ENCODE data around the gene HNRNPA0.

DNA sequence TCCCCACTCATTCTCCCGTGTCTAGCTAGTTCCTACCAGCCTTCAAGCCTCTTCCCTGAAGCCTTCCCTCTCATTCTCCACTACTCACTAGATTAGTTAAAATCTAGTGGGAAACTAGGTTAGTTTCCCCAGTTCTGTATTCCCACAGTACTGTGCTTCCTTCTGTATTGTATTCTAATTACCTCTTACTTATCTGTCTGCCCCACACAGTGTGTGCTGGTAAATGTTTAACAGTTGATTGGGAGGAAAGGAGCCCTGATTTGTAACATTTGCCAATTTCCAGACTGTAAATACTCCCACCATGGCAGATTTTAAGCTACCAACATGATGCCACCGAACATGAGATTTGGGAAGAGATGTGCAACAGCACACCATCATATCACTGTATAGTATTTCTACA, 26.5 kb downstream of the HNRNPA0 start:
- TF ChIP-seq CTCF (IDR thresholded peaks at IDR 0.05) (no peak), POLR2A (IDR thresholded peaks at IDR 0.05) (no peak)
